Tibial nerve (tissue), 4 donors: Measurements from ENCODE around the gene TBC1D2B. TPM values are rescaled to one million over a fixed set of nuclear protein-coding genes. Genes with fewer than 3 reads are reported as not detected.
"Not testable (repeated sequence)": the region's sequence is repeated elsewhere in the genome, so short reads cannot be mapped to it uniquely, and the experiment has no call there.

ENCODE experiments used
- DNase-seq, 2 donors: peaks; one replicate each; pipeline ENCODE4 v3.0.0-alpha.2; 2019; ENCODE audit warnings: low spot score in 2 of 2
- H3K27ac ChIP-seq, 4 donors: fragments of 200-600 bp; sonication (generic) in 3 of 4; one replicate each; pipeline ENCODE4 v1.5.1; 2017 to 2019; ENCODE audit warnings: mild to moderate bottlenecking in 1 of 4
- H3K27me3 ChIP-seq, 2 donors: fragments of 200-600 bp; sonication (generic) in 1 of 2; one replicate each; pipeline versions ENCODE4 v1.5.1 to v1.6.0; 2017 to 2019
- H3K36me3 ChIP-seq, 3 donors: fragments of 200-600 bp; sonication (generic); one replicate each; pipeline ENCODE4 v1.5.1; 2018 to 2019
- H3K4me1 ChIP-seq, 4 donors: fragments of 200-600 bp; sonication (generic) in 3 of 4; one replicate each; pipeline ENCODE4 v1.5.1; 2017 to 2019
- H3K4me3 ChIP-seq, 4 donors: fragments of 200-600 bp; sonication (generic) in 3 of 4; one replicate each; pipeline ENCODE4 v1.5.1; 2017 to 2019; ENCODE audit warnings: mild to moderate bottlenecking in 1 of 4, moderate library complexity in 1 of 4
- H3K9me3 ChIP-seq, 4 donors: fragments of 200-600 bp; sonication (generic) in 3 of 4; one replicate each; pipeline ENCODE4 v1.5.1; 2017 to 2019
- EP300 ChIP-seq, 2 donors: sonication (generic); formaldehyde crosslinking; IDR thresholded peaks; one replicate each; pipeline ENCODE4 v1.6.1; 2017; ENCODE audit warnings: antibody characterized with exemption in 2 of 2, mild to moderate bottlenecking in 1 of 2
- POLR2A ChIP-seq, 2 donors: fragments of 450-650 bp; IDR thresholded peaks; one replicate each; pipeline ENCODE4 v1.6.1; 2017; ENCODE audit warnings: antibody characterized with exemption in 2 of 2, mild to moderate bottlenecking in 2 of 2, moderate library complexity in 2 of 2
- WGBS, 2 donors: methylation state at CpG; one replicate each; pipeline ENCODE4 v1.1.5; 2018; 5-methylcytosine and 5-hydroxymethylcytosine counted together
- small RNA-seq: library from RNA; depleted of rRNA; stranded (forward); fragments of <200 nt; gene quantifications from one replicate; pipeline ENCODE3, GENCODE V24; 2016
- total RNA-seq, 4 donors: library from RNA; depleted of rRNA; stranded (reverse); fragments of >200 nt; gene quantifications; one replicate each; pipeline ENCODE4 v1.1.0, GENCODE V29; 2016
- TF ChIP-seq, protein P1 (sequence below), 5 experiments: fragments of 200-600 bp in 3 of 5; fragments of 450-650 bp in 2 of 5; sonication (generic) in 3 of 5; IDR thresholded peaks; one replicate each; pipeline ENCODE4 v1.5.1; 2016 to 2019; ENCODE audit warnings: antibody characterized with exemption in 5 of 5, mild to moderate bottlenecking in 3 of 5, moderate library complexity in 2 of 5

Gene TBC1D2B
- total RNA-seq, 4 donors from 2014 or later, result 64.5 to 127 (median 94.5) TPM

DNA sequence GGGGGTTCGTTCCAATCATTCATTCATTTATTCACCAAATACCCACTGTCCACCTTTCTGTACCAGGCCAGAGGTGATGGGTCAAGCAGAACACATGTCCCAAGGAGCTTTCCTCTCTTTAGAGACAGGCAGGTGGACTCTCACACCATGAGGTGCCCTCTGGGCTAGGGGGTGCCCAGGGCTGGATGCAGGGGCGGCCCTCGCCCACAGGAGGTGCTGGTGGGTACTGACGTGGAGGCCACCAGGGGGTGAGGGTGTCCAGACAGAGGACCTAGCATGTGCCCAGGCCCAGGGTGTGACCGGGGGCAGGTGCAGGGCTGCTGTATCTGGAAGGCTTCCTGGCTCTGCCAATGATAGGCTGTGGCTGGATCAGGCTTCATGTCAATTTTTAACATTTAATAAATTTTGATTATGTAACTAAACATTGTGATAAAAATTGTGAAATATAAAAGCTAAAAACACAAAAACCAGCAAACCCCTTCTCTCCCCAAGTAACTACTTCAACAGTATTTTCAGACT lies 124.5 kb downstream of the TBC1D2B start:
- not testable (repeated sequence) for H3K36me3 ChIP-seq, H3K4me1 ChIP-seq, H3K27ac ChIP-seq, DNase-seq, H3K4me3 ChIP-seq, H3K27me3 ChIP-seq, H3K9me3 ChIP-seq
- WGBS, 2 donors, result 77 to 90% methylated on average over 2 to 4 of the region's 5 CpGs

DNA sequence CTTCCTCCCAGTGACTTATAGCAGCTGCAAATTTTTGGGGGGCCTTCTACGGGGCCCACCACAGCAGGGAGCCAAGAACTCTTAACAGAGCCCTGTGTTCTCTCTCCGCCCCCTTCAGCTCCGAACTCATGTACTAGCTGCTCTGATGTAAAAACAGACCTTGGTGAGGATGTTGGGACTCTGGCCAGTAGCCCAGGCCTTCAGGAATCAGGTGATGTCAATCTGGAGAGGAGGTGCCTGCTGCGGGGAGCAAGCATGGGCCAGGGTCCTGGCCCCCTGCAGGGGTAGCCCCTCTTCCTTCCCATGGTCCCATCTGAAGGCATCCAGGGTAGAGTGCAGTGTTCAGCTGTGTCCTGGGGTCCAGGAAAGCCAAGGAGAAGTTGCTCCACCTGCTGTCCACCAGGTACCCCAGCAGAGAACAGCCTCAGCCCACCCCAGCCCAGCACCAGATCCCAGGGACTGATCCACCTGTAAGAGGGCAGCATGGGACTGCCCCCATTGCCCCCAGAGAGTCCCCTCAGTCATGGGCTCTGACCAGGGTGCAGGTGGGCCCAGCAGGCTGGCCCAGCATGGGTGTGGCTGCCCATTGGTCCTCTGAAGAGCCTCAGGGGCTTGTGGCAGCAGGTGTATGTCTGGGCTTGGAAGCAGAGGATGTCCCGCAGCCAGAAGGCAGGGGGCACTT lies 126.3 kb downstream of the TBC1D2B start:
- DNase-seq, H3K9me3 ChIP-seq, H3K4me1 ChIP-seq, H3K27ac ChIP-seq, H3K27me3 ChIP-seq, H3K36me3 ChIP-seq, H3K4me3 ChIP-seq: not testable (repeated sequence)
- 74 to 87% methylated on average over 3 to 4 of the region's 5 CpGs for WGBS, 2 donors

DNA sequence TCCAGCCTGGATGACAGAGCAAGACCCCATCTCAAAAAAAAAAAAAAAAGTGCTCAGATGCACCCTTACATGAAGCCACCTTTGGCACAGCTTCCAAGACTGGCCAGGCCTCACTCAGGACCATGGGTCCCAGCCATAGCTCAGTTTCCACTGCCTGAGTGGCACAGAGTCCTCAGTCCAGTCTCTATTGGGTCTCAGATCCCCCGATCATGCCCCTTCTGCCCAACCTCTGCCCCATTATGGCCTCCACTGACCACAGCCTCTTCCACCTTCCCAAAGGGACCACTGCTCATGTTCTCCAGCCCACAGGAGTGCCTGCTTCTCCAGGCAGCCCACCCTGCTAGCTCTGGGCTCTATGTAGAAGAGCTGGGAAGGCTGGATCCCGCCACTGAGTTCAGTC lies 127.0 kb downstream of the TBC1D2B start:
- not testable (repeated sequence) for H3K4me3 ChIP-seq, H3K36me3 ChIP-seq, H3K4me1 ChIP-seq, H3K9me3 ChIP-seq, DNase-seq, H3K27ac ChIP-seq, H3K27me3 ChIP-seq
- WGBS, 2 donors, result 93 to 100% methylated on average over 1 of the region's 2 CpGs

DNA sequence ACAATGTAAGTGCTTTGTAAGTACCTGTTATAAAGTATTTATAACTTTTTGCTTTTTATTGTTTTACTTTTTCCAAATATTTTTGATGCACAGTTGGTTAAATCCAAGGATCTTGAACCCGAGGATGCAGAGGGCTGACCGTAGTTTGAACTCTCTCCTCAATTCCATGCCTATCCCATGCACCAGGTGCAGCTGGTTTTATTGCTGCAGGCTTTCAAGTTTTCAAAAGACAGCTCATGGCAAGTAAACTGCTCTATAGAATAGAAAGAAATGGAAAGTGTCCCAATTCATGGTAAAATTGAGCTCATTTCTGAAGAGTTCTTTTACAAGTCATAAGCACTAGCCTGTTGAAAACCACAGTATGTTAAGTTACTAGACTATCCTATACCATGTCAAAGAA lies 131.9 kb downstream of the TBC1D2B start:
- H3K4me3 ChIP-seq, result no peak overlapping the region
- WGBS, 2 donors, result 82 to 84% methylated on average over 2 of the region's 2 CpGs
- H3K27me3 ChIP-seq, result no peaks in the 10 kb centered on the region
- no peaks in the 10 kb centered on the region for H3K36me3 ChIP-seq
- TF ChIP-seq, protein P1, sequence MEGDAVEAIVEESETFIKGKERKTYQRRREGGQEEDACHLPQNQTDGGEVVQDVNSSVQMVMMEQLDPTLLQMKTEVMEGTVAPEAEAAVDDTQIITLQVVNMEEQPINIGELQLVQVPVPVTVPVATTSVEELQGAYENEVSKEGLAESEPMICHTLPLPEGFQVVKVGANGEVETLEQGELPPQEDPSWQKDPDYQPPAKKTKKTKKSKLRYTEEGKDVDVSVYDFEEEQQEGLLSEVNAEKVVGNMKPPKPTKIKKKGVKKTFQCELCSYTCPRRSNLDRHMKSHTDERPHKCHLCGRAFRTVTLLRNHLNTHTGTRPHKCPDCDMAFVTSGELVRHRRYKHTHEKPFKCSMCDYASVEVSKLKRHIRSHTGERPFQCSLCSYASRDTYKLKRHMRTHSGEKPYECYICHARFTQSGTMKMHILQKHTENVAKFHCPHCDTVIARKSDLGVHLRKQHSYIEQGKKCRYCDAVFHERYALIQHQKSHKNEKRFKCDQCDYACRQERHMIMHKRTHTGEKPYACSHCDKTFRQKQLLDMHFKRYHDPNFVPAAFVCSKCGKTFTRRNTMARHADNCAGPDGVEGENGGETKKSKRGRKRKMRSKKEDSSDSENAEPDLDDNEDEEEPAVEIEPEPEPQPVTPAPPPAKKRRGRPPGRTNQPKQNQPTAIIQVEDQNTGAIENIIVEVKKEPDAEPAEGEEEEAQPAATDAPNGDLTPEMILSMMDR (IDR thresholded peaks at IDR 0.05), result no peak
- TF ChIP-seq EP300 (IDR thresholded peaks at IDR 0.05) (no peak), POLR2A (IDR thresholded peaks at IDR 0.05) (no peak)
- no peak for DNase-seq
- H3K27ac ChIP-seq, result no peak overlapping the region
- peaks cover 0 to 9% (median 0%) of the 10 kb centered on the region in 4 donors for H3K4me1 ChIP-seq
- no peaks in the 10 kb centered on the region for H3K9me3 ChIP-seq

Small RNA genes within 50 kb of the gene (small RNA-seq; reads per million reads assigned to genes)
- not detected for gene RF00092

Other genes with a start within 250 kb of the TBC1D2B start
- gene SH2D7, start 14.8 kb upstream of the TBC1D2B start, total RNA-seq, result not detected
- 10 to 100 TPM in 1 of 4 donors, 1 to 10 TPM in 2, under 1 TPM in 1; 0.63 to 11.0 (median 2.8) TPM for gene CIB2, start 53.7 kb upstream of the TBC1D2B start, total RNA-seq
- 10 to 100 TPM; 46.9 to 70.7 (median 63.4) TPM for gene IDH3A, start 71.7 kb upstream of the TBC1D2B start, total RNA-seq
- under 1 TPM in 2 of 4 donors, not detected in 2; under 0.01 to 0.21 TPM for gene ACSBG1, start 156.9 kb upstream of the TBC1D2B start, total RNA-seq
- gene DNAJA4, start 186.9 kb upstream of the TBC1D2B start, total RNA-seq, result 10 to 100 TPM; 14.2 to 16.9 (median 16.4) TPM
- gene SKIC8, start 221.9 kb upstream of the TBC1D2B start, total RNA-seq, result 10 to 100 TPM; 50.3 to 75.1 (median 55.5) TPM